Breast epithelium (tissue), 3 donors: ENCODE results near the gene NOX3.

ENCODE experiments used
- CTCF ChIP-seq, 3 donors: fragments of 450-650 bp; IDR thresholded peaks; one replicate each; pipeline ENCODE4 v1.5.1; 2016 to 2017; ENCODE audit warnings: antibody characterized with exemption in 3 of 3, mild to moderate bottlenecking in 3 of 3, moderate library complexity in 3 of 3
- POLR2AphosphoS5 ChIP-seq, 3 donors: sonication (generic); formaldehyde crosslinking; IDR thresholded peaks; one replicate each; pipeline ENCODE4 v1.6.1; 2017; ENCODE audit warnings: antibody characterized with exemption in 3 of 3

- no peak for TF ChIP-seq CTCF (IDR thresholded peaks at IDR 0.05)
- TF ChIP-seq POLR2AphosphoS5 (IDR thresholded peaks at IDR 0.05), result no peak
These were observed 58.4 kb downstream of the NOX3 start for GRCh38 chr6:155397172-155397705.
